Measurements from ENCODE around the gene HOXB13.

DNA sequence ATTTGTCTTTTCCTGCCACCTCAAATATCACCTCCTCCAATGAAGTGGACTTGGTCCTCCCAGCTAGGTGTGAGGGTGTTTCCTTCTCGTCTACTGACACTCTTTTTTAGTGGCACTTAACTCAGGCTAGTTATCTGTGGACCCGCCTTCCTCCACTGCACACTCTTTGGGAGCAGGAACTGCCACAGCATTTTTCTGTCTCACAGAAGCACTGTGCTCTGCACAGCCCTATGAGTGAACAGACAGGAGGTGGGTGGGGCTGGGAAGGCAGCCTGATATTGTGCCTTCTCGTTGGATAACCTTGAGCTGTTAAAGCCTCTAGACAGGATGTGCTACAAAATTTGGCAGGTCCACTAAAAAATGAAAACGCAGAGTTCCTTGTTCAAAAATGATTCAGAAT is 31.9 kb upstream of the HOXB13 start:
- no peak for TF ChIP-seq ZNF274 (IDR thresholded peaks at IDR 0.05; ENCODE audit: low read depth, low read length)
- TF ChIP-seq YY1 (IDR thresholded peaks at IDR 0.05; ENCODE audit: insufficient read depth, insufficient read length) = no peak
- no peak for TF ChIP-seq SUZ12 (IDR thresholded peaks at IDR 0.05; ENCODE audit: extremely low read depth, insufficient read depth, insufficient read length)

All from NT2/D1 (cell line).